ENCODE results near the gene CXCR4.

Gene CXCR4

DNA sequence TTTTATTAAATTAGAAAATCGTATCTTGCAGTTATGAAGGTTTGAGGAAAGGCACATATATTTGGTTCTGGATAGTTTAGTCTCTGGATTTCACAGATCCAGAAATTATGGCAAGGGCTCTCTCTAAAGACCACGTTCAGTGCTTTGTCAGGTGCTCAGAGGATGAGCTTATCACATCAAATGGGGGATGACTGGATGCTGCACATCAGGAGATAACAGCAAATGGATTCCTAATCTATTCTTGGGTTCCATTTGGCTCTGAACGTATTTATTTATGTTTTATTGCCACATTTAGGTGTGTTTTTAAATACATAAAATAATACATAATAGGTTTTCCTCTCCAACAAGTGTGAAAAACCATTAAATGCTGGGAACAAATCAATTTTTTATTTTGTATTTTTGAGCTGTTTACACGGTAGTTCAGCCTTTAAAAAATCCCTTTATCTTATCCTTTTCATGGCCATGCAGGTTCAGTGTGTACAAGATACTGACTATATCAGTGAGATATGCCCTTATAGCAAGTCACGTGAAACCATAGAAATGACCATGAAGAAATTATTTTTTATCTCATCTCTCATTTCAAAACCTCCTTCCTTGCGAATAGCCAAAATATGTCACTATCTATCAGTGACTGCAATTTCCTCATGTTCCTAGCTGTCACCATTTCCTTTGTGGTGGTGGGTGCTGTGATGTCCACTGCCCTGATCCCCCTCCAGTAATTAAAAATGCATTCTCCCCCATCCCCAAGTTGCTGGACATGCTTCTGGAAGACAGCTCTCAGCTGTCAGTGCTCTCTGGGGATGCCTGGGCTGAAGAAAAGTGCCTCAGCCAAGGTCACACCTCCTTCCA is 25.9 kb upstream of the CXCR4 start:
- no peak overlapping the region for H3K27ac ChIP-seq
- H3K9me3 ChIP-seq (ENCODE audit: low read depth, low read length) = no peaks in the 10 kb centered on the region
- H3K9ac ChIP-seq (ENCODE audit: insufficient read length) = no peak overlapping the region
- TF ChIP-seq EZH2 (IDR thresholded peaks at IDR 0.05) (no peak), FOXP2 (optimal IDR thresholded peaks at IDR 0.05; ENCODE audit: control extremely low read depth, extremely low read length, insufficient read depth) (no peak), POLR2AphosphoS5 (IDR thresholded peaks at IDR 0.05; ENCODE audit: borderline replicate concordance, low read depth, low read length) (no peak)
- H3K4me3 ChIP-seq = no peak overlapping the region
- H3K36me3 ChIP-seq (ENCODE audit: insufficient read depth, low read length) = no peaks in the 10 kb centered on the region
- no peak for DNase-seq (ENCODE audit: low read depth, low spot score)

DNA sequence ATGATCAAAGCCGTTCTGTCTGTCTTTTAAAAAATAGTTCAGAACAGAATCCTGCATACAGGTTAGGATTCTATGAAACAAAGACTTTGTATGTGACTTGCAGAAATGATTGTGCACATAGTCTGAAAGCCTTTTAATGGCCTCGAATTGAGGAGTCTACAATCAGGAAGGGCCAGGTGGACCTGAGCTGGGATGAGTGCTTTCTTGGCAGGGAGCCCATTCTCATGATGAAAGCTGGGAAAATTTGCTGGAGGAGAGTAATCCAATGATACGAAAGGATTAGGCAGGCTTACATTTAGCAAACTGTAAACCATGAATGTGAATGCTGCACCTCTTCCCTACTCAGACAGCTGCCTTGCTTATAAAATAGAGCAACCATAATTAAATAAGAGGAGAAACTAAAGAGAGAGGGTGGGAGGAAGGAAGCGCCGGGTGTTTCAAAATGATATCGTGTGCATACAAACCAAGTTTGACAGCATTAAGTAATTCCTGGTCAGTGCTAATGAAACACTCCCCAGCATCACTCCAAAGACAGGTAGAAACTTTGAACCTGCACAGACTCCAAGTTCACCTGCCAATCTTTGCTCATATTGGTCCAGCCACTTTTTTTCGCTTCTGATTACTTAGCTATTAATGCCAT is 23.7 kb upstream of the CXCR4 start:
- no peak overlapping the region for H3K9ac ChIP-seq (ENCODE audit: insufficient read length)
- no peak overlapping the region for H3K27ac ChIP-seq

DNA sequence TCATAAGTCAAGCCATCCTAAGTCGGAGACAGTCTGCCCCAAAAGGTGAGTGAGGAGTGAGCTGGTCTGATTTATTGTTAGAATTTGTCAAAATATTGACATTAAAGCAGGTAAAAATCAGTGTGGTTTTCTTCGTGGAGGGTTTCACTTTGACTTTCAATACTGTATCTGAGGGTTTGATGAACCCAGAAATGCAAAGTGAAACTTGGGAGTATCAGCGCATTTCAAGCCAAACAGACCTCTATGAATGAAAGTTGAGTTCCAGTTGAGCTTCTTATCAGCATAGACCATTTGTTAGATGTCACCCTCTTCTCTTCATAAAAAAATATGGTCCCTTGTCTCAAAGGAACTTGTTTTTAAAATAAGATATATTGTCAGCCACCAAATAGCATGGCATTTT is 21.7 kb upstream of the CXCR4 start:
- H3K27ac ChIP-seq = no peak overlapping the region
- no peak overlapping the region for H3K4me3 ChIP-seq
- no peak for TF ChIP-seq EZH2 (IDR thresholded peaks at IDR 0.05)
- no peak for TF ChIP-seq FOXP2 (optimal IDR thresholded peaks at IDR 0.05; ENCODE audit: control extremely low read depth, extremely low read length, insufficient read depth)
- no peak for TF ChIP-seq POLR2AphosphoS5 (IDR thresholded peaks at IDR 0.05; ENCODE audit: borderline replicate concordance, low read depth, low read length)
- H3K36me3 ChIP-seq (ENCODE audit: insufficient read depth, low read length) = no peaks in the 10 kb centered on the region
- no peak overlapping the region for H3K9ac ChIP-seq (ENCODE audit: insufficient read length)
- H3K9me3 ChIP-seq (ENCODE audit: low read depth, low read length) = no peaks in the 10 kb centered on the region
- no peak for DNase-seq (ENCODE audit: low read depth, low spot score)

More for the DNA sequence above, 23.7 kb upstream of the CXCR4 start:
- TF ChIP-seq FOXP2 (optimal IDR thresholded peaks at IDR 0.05; ENCODE audit: control extremely low read depth, extremely low read length, insufficient read depth) = no peak
- no peak for TF ChIP-seq EZH2 (IDR thresholded peaks at IDR 0.05)
- no peak for TF ChIP-seq POLR2AphosphoS5 (IDR thresholded peaks at IDR 0.05; ENCODE audit: borderline replicate concordance, low read depth, low read length)
- no peak for DNase-seq (ENCODE audit: low read depth, low spot score)
- Histone ChIP-seq H3K36me3 (ENCODE audit: insufficient read depth, low read length) (no peaks in the 10 kb centered on the region), H3K9me3 (ENCODE audit: low read depth, low read length) (no peaks in the 10 kb centered on the region), H3K4me3 (no peak overlapping the region)

DNA sequence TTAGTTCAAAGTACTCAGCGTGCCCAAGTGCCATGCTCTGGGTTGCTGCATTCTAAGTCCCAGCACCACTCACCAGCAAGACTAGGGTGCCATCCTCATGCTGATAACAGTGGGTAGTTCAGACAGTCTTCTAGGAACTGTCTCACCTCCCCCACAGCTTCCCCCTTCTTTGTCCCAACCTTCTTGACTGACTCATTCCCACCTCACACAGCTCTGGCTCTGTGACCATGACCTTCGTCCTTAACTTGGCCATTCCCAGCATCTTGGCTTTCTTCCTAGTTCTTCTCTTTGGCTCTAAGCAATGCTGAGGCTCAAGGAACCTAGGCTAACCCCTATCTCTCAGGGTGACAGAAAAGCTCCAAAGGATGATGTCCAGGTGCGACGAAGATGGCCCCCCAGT is 20.0 kb upstream of the CXCR4 start:
- no peak for DNase-seq (ENCODE audit: low read depth, low spot score)
- H3K9ac ChIP-seq (ENCODE audit: insufficient read length) = no peak overlapping the region
- H3K36me3 ChIP-seq (ENCODE audit: insufficient read depth, low read length) = no peaks in the 10 kb centered on the region
- TF ChIP-seq POLR2AphosphoS5 (IDR thresholded peaks at IDR 0.05; ENCODE audit: borderline replicate concordance, low read depth, low read length) = no peak
- no peak for TF ChIP-seq FOXP2 (optimal IDR thresholded peaks at IDR 0.05; ENCODE audit: control extremely low read depth, extremely low read length, insufficient read depth)
- TF ChIP-seq EZH2 (IDR thresholded peaks at IDR 0.05) = no peak
- H3K9me3 ChIP-seq (ENCODE audit: low read depth, low read length) = no peaks in the 10 kb centered on the region
- no peak overlapping the region for H3K27ac ChIP-seq
- no peak overlapping the region for H3K4me3 ChIP-seq

DNA sequence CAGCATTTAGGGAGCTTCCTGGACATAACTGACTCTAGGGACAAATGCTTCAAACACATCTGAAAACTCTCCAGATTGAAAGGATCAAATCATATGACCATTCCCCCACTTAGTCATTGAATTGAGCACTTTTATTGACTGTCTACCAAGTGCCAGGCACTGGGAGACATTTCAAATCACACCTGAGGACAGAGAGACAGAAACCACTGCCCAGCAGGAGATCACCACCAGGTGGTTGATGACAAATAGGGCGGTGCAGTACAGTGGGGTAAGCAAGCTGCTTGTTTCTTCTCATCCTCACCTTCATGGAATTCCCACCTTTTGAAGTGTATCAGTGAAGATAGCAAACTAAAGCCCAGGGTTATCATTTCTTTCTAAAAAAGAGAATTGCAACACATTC is 19.0 kb upstream of the CXCR4 start:
- DNase-seq (ENCODE audit: low read depth, low spot score) = no peak
- TF ChIP-seq POLR2AphosphoS5 (IDR thresholded peaks at IDR 0.05; ENCODE audit: borderline replicate concordance, low read depth, low read length) = no peak
- TF ChIP-seq FOXP2 (optimal IDR thresholded peaks at IDR 0.05; ENCODE audit: control extremely low read depth, extremely low read length, insufficient read depth) = no peak
- no peak for TF ChIP-seq EZH2 (IDR thresholded peaks at IDR 0.05)
- Histone ChIP-seq H3K27ac (no peak overlapping the region), H3K36me3 (ENCODE audit: insufficient read depth, low read length) (no peaks in the 10 kb centered on the region), H3K9ac (ENCODE audit: insufficient read length) (no peak overlapping the region), H3K9me3 (ENCODE audit: low read depth, low read length) (no peaks in the 10 kb centered on the region), H3K4me3 (peak overlapping the region; percentile 31)

DNA sequence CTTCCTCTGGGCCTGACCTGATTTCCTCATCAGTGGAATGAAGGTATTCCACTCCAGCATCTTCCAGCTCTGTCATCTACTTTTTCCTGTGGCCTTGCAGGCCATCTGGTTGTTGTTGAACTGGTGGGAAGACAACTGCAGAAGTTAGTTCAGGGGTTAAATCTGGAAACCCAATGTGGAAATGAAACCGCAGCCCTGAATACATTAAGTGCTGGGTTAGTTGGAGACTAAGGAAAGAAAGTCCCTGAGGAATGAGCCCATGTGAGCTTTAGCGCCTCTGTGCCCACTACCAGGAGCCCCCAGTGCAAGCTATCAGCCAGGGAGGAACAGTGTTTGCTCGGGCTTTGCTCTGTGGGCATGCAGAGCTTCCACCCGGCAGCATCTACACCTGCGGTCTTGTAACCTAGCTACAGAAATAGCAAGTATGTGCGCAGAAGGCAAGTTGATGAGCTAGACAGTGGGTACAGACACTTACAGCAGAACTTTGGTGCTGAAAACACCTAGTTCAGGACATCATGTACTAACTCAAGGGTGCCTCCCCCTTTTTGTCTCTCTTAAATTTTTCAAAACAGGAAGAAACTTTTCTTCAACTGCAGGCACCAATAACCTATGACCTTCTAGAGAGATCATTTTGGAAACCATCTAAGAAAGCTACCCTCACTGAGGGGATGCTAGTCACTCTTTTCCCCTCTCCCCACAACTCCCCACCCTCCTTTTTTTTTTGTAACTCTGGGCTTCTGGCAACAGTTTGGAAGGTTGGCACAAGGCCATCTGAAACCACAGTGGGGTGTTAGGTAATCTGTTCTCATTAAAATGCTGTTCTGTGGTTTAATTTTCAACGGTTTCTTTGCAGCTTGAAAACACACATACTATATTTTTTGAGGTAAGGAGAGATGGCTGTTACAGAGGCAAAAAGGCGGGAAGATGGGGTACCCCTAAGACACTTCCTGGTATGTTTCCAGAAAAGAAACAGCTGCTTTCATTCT is 18.3 kb upstream of the CXCR4 start:
- no peak overlapping the region for H3K27ac ChIP-seq
- DNase-seq (ENCODE audit: low read depth, low spot score) = peak; percentile 50
- peak overlapping the region; percentile 31 for H3K4me3 ChIP-seq
- no peaks in the 10 kb centered on the region for H3K9me3 ChIP-seq (ENCODE audit: low read depth, low read length)
- no peak overlapping the region for H3K9ac ChIP-seq (ENCODE audit: insufficient read length)
- TF ChIP-seq POLR2AphosphoS5 (IDR thresholded peaks at IDR 0.05; ENCODE audit: borderline replicate concordance, low read depth, low read length) = no peak
- no peak for TF ChIP-seq EZH2 (IDR thresholded peaks at IDR 0.05)
- no peak for TF ChIP-seq FOXP2 (optimal IDR thresholded peaks at IDR 0.05; ENCODE audit: control extremely low read depth, extremely low read length, insufficient read depth)
- H3K36me3 ChIP-seq (ENCODE audit: insufficient read depth, low read length) = no peaks in the 10 kb centered on the region

DNA sequence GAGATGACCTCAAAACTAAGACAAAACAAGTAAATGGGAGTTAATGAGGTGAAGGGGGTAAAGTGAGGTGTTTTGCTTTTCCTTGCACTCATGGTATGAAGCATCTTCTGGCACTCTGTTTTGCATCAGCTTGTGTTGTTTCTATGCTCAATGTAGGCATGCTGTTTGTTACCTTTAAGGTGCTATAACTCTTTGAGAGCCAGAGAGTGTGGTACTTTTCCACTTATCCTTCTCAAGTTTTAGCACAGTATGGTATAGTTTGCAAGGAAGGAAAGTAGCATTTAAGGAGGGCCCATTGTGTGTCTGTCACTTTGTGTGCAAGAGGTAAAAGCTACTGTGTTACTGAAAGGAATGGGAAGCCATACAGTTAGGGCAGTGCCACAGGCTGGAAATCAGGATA is 17.5 kb upstream of the CXCR4 start:
- no peak overlapping the region for H3K9ac ChIP-seq (ENCODE audit: insufficient read length)
- no peaks in the 10 kb centered on the region for H3K36me3 ChIP-seq (ENCODE audit: insufficient read depth, low read length)
- no peaks in the 10 kb centered on the region for H3K9me3 ChIP-seq (ENCODE audit: low read depth, low read length)
- TF ChIP-seq EZH2 (IDR thresholded peaks at IDR 0.05) (no peak), POLR2AphosphoS5 (IDR thresholded peaks at IDR 0.05; ENCODE audit: borderline replicate concordance, low read depth, low read length) (no peak), FOXP2 (optimal IDR thresholded peaks at IDR 0.05; ENCODE audit: control extremely low read depth, extremely low read length, insufficient read depth) (no peak)
- H3K4me3 ChIP-seq = no peak overlapping the region
- no peak for DNase-seq (ENCODE audit: low read depth, low spot score)
- H3K27ac ChIP-seq = no peak overlapping the region

DNA sequence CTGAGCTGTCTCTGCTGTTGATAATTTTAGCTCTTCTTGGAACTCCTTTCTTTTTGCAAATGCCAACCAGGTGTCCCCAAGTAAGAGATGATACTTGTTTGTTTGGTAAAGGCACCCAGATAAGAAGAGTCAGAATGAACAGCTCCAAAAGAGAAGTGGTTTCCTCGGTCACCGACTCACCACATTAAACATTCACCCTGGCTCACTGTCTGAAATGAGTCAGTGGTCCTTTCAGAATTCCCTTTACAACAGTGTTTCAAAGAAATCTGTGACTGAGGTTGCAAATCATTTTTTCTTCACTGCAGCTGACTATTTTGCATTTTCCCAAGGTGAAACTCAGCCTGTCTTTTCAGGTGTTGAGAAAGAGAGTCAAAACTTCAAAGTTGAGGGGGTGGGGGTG is 16.2 kb upstream of the CXCR4 start:
- TF ChIP-seq FOXP2 (optimal IDR thresholded peaks at IDR 0.05; ENCODE audit: control extremely low read depth, extremely low read length, insufficient read depth) (no peak), POLR2AphosphoS5 (IDR thresholded peaks at IDR 0.05; ENCODE audit: borderline replicate concordance, low read depth, low read length) (no peak), EZH2 (IDR thresholded peaks at IDR 0.05) (no peak)
- DNase-seq (ENCODE audit: low read depth, low spot score) = no peak
- H3K9me3 ChIP-seq (ENCODE audit: low read depth, low read length) = no peaks in the 10 kb centered on the region
- no peak overlapping the region for H3K9ac ChIP-seq (ENCODE audit: insufficient read length)
- H3K4me3 ChIP-seq = no peak overlapping the region
- H3K27ac ChIP-seq = no peak overlapping the region
- no peaks in the 10 kb centered on the region for H3K36me3 ChIP-seq (ENCODE audit: insufficient read depth, low read length)

Measured in SK-N-MC (cell line).